Measurements from ENCODE around the gene GRID2.

Gene GRID2

DNA sequence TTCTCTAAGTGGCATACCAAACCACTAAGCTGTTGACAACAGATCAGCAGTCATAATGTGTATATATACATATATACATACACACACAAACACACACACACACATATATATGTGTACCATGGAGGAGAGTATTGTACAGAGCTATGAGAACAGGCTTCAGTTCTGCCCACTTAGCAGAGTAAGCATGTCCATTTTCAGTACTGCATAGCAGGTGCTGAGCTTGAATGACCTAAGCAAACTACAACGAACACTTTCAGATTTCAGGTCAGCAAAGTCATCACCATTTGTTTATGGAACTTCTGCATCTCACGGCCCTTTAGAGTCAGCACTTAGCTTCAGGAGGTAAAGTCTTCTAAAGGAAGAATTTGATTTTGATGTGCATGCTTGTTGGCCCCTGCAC, 789.0 kb downstream of the GRID2 start:
- no peak for DNase-seq (ENCODE audit: low read depth)
- no peak for TF ChIP-seq CTCF (conservative IDR thresholded peaks at IDR 0.05; ENCODE audit: low read depth, low read length)
- no peak overlapping the region for H3K4me3 ChIP-seq (ENCODE audit: low read length)

GRCh38 chr4:93103042-93103441, 799.3 kb downstream of the GRID2 start:
- DNase-seq (ENCODE audit: low read depth), result no peak
- no peak for TF ChIP-seq CTCF (conservative IDR thresholded peaks at IDR 0.05; ENCODE audit: low read depth, low read length)
- H3K4me3 ChIP-seq (ENCODE audit: low read length), result no peak overlapping the region

- no peak overlapping the region for H3K4me3 ChIP-seq (ENCODE audit: low read length)
- no peak for DNase-seq (ENCODE audit: low read depth)
- no peak for TF ChIP-seq CTCF (conservative IDR thresholded peaks at IDR 0.05; ENCODE audit: low read depth, low read length)
Observed at GRCh38 chr4:93116624-93117023, 812.9 kb downstream of the GRID2 start.

DNA sequence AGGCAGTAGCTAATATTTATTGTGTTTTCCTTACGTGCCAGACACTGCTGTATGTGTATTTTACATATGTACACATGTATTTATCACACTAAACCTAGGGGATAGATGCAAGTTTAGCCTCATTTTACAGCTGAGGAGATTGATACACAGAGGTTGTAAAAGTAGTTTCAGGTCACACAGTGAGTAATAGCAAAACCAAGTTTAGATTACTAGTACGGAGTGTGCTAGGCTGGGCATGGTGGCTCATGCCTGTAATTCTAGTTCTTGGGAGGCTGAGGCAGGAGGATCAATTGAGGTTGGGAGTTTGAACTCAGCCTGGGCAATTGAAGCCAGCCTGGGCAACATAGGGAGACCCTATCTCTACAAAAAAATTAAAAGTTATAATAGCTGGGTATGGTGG, 823.7 kb downstream of the GRID2 start:
- no peak for TF ChIP-seq CTCF (conservative IDR thresholded peaks at IDR 0.05; ENCODE audit: low read depth, low read length)
- no peak for DNase-seq (ENCODE audit: low read depth)
- no peak overlapping the region for H3K4me3 ChIP-seq (ENCODE audit: low read length)

DNA sequence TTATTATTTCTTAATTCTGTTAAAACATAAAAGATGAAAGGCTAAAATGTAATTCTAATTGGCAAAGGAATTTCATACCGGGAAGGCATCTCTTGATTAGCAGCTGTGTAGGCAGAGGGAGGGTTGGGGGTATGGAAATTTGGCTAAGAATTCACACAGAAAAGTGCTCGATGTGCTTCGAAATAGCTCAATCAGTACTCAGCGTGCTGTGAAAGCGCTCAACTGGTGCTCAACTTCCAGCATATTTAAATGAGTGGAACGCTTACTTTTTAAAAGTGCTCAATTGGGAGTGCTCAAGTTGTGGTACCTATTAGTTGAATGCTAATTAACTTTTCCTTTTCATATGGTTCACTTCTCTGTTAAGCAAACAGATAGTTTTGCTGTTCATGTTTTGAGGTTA, 828.9 kb downstream of the GRID2 start:
- no peak for DNase-seq (ENCODE audit: low read depth)
- H3K4me3 ChIP-seq (ENCODE audit: low read length), result no peak overlapping the region
- TF ChIP-seq CTCF (conservative IDR thresholded peaks at IDR 0.05; ENCODE audit: low read depth, low read length), result no peak

GRCh38 chr4:93139118-93139517, 835.4 kb downstream of the GRID2 start:
- no peak for TF ChIP-seq CTCF (conservative IDR thresholded peaks at IDR 0.05; ENCODE audit: low read depth, low read length)
- no peak for DNase-seq (ENCODE audit: low read depth)
- H3K4me3 ChIP-seq (ENCODE audit: low read length), result no peak overlapping the region

DNA sequence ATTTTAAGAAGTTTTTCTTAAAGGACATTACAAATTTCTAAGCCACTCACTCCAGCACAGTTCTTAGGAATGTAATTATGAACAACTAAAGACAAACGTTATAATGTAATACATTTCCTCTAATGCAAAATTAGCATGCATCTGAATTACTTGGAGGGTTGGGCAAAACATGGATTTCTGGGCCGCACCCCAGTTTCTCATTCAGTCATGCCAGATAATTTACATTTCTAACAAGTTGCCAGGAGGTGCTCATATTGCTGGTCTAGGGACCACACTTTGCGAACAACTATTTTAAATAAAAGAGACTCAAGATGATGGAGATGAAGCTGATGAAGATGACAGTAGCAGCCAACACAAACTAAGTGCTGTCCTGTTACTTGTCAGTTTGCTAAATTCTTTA, 840.1 kb downstream of the GRID2 start:
- no peak for TF ChIP-seq CTCF (conservative IDR thresholded peaks at IDR 0.05; ENCODE audit: low read depth, low read length)
- no peak for DNase-seq (ENCODE audit: low read depth)
- no peak overlapping the region for H3K4me3 ChIP-seq (ENCODE audit: low read length)

All from retinal pigment epithelial cell (primary cell).